Neural progenitor cell (in vitro differentiated cells): Measurements from ENCODE around the gene XYLT1. TPM values are rescaled to one million over a fixed set of nuclear protein-coding genes. Genes with fewer than 3 reads are reported as not detected.

Experiments used
- DNase-seq: peaks from one replicate; pipeline ENCODE4 v3.0.0-alpha.2; 2016; ENCODE audit warnings: low spot score
- H2AFZ ChIP-seq: fragments of 200-600 bp; sonication (generic); replicated peaks from 2 replicates; pipeline ENCODE4 v1.6.1; 2016; ENCODE audit warnings: antibody characterized with exemption
- H3F3A ChIP-seq: fragments of 200-600 bp; sonication (generic); 2 replicates; pipeline ENCODE4 v1.6.1; 2016; ENCODE audit warnings: antibody characterized with exemption, low read depth
- H3K27ac ChIP-seq: fragments of 200-600 bp; sonication (generic); 2 replicates; pipeline ENCODE4 v1.5.1; 2016; ENCODE audit warnings: mild to moderate bottlenecking
- H3K27me3 ChIP-seq: fragments of 200-600 bp; sonication (generic); 2 replicates; pipeline ENCODE4 v1.6.1; 2016; ENCODE audit warnings: mild to moderate bottlenecking, moderate library complexity
- H3K36me3 ChIP-seq: fragments of 200-600 bp; sonication (generic); 2 replicates; pipeline ENCODE4 v1.5.1; 2016
- H3K4me1 ChIP-seq: fragments of 200-600 bp; sonication (generic); 2 replicates; pipeline ENCODE4 v1.6.1; 2016; ENCODE audit warnings: mixed run types
- H3K4me2 ChIP-seq: fragments of 200-600 bp; sonication (generic); 2 replicates; pipeline ENCODE4 v1.6.1; 2016
- H3K4me3 ChIP-seq: fragments of 200-600 bp; sonication (generic); 2 replicates; pipeline ENCODE4 v1.5.1; 2016
- H3K79me2 ChIP-seq: fragments of 200-600 bp; sonication (generic); 2 replicates; pipeline ENCODE4 v1.6.1; 2016; ENCODE audit warnings: low read depth
- H3K9ac ChIP-seq: fragments of 200-600 bp; sonication (generic); 2 replicates; pipeline ENCODE4 v1.6.1; 2016
- H3K9me3 ChIP-seq: fragments of 200-600 bp; sonication (generic); 2 replicates; pipeline ENCODE4 v1.5.1; 2016; ENCODE audit warnings: low read depth
- H4K20me1 ChIP-seq: fragments of 200-600 bp; sonication (generic); 2 replicates; pipeline ENCODE4 v1.6.1; 2016; ENCODE audit warnings: low read depth
- H3K27ac Mint-ChIP-seq: 3 replicates; pipeline ENCODE4 v1.8.0; 2021; ENCODE audit warnings: mixed read lengths
- H3K27me3 Mint-ChIP-seq: 2 replicates; pipeline ENCODE4 v1.8.0; 2022; ENCODE audit warnings: low read depth, mild to moderate bottlenecking, inconsistent platforms, moderate library complexity, mixed read lengths; ENCODE audit not compliant: insufficient read depth
- H3K36me3 Mint-ChIP-seq: 3 replicates; pipeline ENCODE4 v1.8.0; 2021; ENCODE audit warnings: mixed read lengths
- H3K4me1 Mint-ChIP-seq: 3 replicates; pipeline ENCODE4 v1.8.0; 2021; ENCODE audit warnings: mixed read lengths
- H3K4me3 Mint-ChIP-seq: 3 replicates; pipeline ENCODE4 v1.8.0; 2021; ENCODE audit warnings: mild to moderate bottlenecking, moderate library complexity, mixed read lengths
- H3K9me3 Mint-ChIP-seq: 3 replicates; pipeline ENCODE4 v1.8.0; 2020; ENCODE audit warnings: mixed read lengths
- CTCF ChIP-seq: fragments of 200-600 bp; sonication (generic); IDR thresholded peaks from 2 replicates; pipeline ENCODE4 v1.5.1; 2017; ENCODE audit warnings: antibody characterized with exemption, mild to moderate bottlenecking
- EZH2 ChIP-seq: fragments of 200-600 bp; sonication (generic); IDR thresholded peaks from 2 replicates; pipeline ENCODE4 v1.6.1; 2017; ENCODE audit warnings: antibody characterized with exemption, mild to moderate bottlenecking, moderate library complexity
- EZH2phosphoT487 ChIP-seq: fragments of 200-600 bp; sonication (generic); IDR thresholded peaks from 2 replicates; pipeline ENCODE4 v1.6.1; 2017; ENCODE audit warnings: antibody characterized with exemption
- total RNA-seq: library from RNA; depleted of rRNA; stranded (reverse); fragments of >200 nt; gene quantifications from 2 replicates; pipeline ENCODE4 v1.2.3, GENCODE V29; 2015; ENCODE audit warnings: low replicate concordance

The XYLT1 gene
- total RNA-seq, 1 donor from 2014 or later: 5.9 TPM

DNA sequence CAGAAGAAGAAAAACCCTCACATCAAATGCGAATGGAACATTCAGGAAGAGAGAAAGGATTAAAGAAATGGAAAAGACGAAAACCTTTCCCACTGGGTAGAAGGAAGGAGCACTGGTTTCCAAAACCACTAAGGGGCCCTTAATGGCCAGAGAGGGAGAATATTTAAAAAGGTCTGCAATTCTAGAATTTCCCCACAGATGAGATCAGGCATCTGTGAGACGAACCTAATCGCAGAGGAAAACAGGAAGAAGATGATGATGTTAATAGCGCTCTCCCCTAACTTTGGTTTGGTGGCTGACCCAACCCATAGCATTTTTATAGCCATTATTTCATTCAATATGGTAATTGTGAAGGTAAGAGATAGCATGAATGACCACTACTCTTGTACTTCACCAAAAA lies 32.8 kb downstream of the XYLT1 start:
- no peak overlapping the region for H2AFZ ChIP-seq
- Mint-ChIP-seq H3K27me3 (peaks cover 9% of the 10 kb centered on the region), H3K4me1 (peaks cover 10% of the 10 kb centered on the region), H3K9me3 (no peaks in the 10 kb centered on the region), H3K4me3 (no peak overlapping the region), H3K36me3 (peaks cover 7% of the 10 kb centered on the region), H3K27ac (no peak overlapping the region)
- no peaks in the 10 kb centered on the region for H3K9me3 ChIP-seq
- H3K27ac ChIP-seq: no peak overlapping the region
- H3K4me2 ChIP-seq: no peak overlapping the region
- H3K4me1 ChIP-seq: peaks cover 11% of the 10 kb centered on the region
- peaks cover 13% of the 10 kb centered on the region for H4K20me1 ChIP-seq
- H3K4me3 ChIP-seq: no peak overlapping the region
- DNase-seq: no peak
- H3K27me3 ChIP-seq: no peaks in the 10 kb centered on the region
- no peak overlapping the region for H3K9ac ChIP-seq
- no peak for TF ChIP-seq EZH2phosphoT487
- TF ChIP-seq CTCF: no peak
- TF ChIP-seq EZH2: no peak
- no peaks in the 10 kb centered on the region for H3K79me2 ChIP-seq
- H3F3A ChIP-seq: peaks cover 18% of the 10 kb centered on the region
- H3K36me3 ChIP-seq: no peaks in the 10 kb centered on the region

GRCh38 chr16:17437127-17437720 lies 33.5 kb downstream of the XYLT1 start:
- H3K9me3 Mint-ChIP-seq: no peaks in the 10 kb centered on the region
- Histone ChIP-seq H4K20me1 (peaks cover 18% of the 10 kb centered on the region), H3K4me3 (no peak overlapping the region), H3K79me2 (no peaks in the 10 kb centered on the region), H3F3A (peaks cover 21% of the 10 kb centered on the region), H3K27ac (no peak overlapping the region), H3K9me3 (no peaks in the 10 kb centered on the region), H3K27me3 (no peaks in the 10 kb centered on the region), H3K36me3 (no peaks in the 10 kb centered on the region), H3K9ac (no peak overlapping the region), H2AFZ (no peak overlapping the region), H3K4me1 (peaks cover 15% of the 10 kb centered on the region), H3K4me2 (no peak overlapping the region)
- H3K36me3 Mint-ChIP-seq: peaks cover 7% of the 10 kb centered on the region
- TF ChIP-seq EZH2 (no peak), EZH2phosphoT487 (no peak), CTCF (no peak)
- H3K27me3 Mint-ChIP-seq: peaks cover 9% of the 10 kb centered on the region
- H3K27ac Mint-ChIP-seq: no peak overlapping the region
- peaks cover 10% of the 10 kb centered on the region for H3K4me1 Mint-ChIP-seq
- DNase-seq: no peak
- no peak overlapping the region for H3K4me3 Mint-ChIP-seq

- Histone ChIP-seq H3F3A (peaks cover 21% of the 10 kb centered on the region), H2AFZ (no peak overlapping the region), H3K27me3 (no peaks in the 10 kb centered on the region), H3K9ac (no peak overlapping the region), H3K4me3 (no peak overlapping the region), H3K4me2 (no peak overlapping the region), H3K9me3 (no peaks in the 10 kb centered on the region), H4K20me1 (peaks cover 18% of the 10 kb centered on the region), H3K4me1 (peaks cover 15% of the 10 kb centered on the region), H3K36me3 (no peaks in the 10 kb centered on the region), H3K27ac (no peak overlapping the region), H3K79me2 (no peaks in the 10 kb centered on the region)
- H3K36me3 Mint-ChIP-seq: peaks cover 5% of the 10 kb centered on the region
- no peak for DNase-seq
- H3K27ac Mint-ChIP-seq: no peak overlapping the region
- no peaks in the 10 kb centered on the region for H3K9me3 Mint-ChIP-seq
- peaks cover 10% of the 10 kb centered on the region for H3K4me1 Mint-ChIP-seq
- TF ChIP-seq CTCF (no peak), EZH2 (no peak), EZH2phosphoT487 (no peak)
- peaks cover 9% of the 10 kb centered on the region for H3K27me3 Mint-ChIP-seq
- H3K4me3 Mint-ChIP-seq: no peak overlapping the region
Measured at GRCh38 chr16:17435318-17435717, 35.4 kb downstream of the XYLT1 start.
